K562 (cell line): ENCODE data around the gene MC4R. TPM values are rescaled to one million over a fixed set of nuclear protein-coding genes. Genes with fewer than 3 reads are reported as not detected.

Source experiments
- ATAC-seq: fragments of 200-7000 bp; cut with Tn5 transposase; 3 replicates; pipeline ENCODE4 v1.9.1; 2020; ENCODE audit warnings: moderate library complexity
- BruUV-seq: library from RNA; stranded (reverse); fragments of 400-500 nt; replicated peaks from 2 replicates; lab custom pipeline; 2021; lab: Mats Ljungman, UMichigan
- CTCF ChIA-PET: fragments of 300-600 bp; formaldehyde crosslinking; extraction: SDS; loops from one replicate; lab custom pipeline; 2021; ENCODE audit warnings: low intra/inter-chr PET ratio; lab: Yijun Ruan, JAX
- POLR2A ChIA-PET: fragments of 300-600, 350-650 bp; sonication (Branson Sonifier 250); formaldehyde crosslinking; extraction: SDS; loops from one replicate; lab custom pipeline; 2021; ENCODE audit warnings: antibody characterized with exemption, inconsistent platforms; lab: Yijun Ruan, JAX
- DNase-seq, 4 experiments: peaks; one replicate each; pipeline versions ENCODE4 v3.0.0 to v3.0.0-alpha.2; 2011 to 2018; ENCODE audit warnings: low spot score in 3 of 4, mixed read lengths in 3 of 4; ENCODE audit errors: extremely low read depth in 1 of 4
- FAIRE-seq: peaks from 2 replicates; lab custom pipeline; 2011; peaks lifted over from hg19 to GRCh38; lab: Jason Lieb, UNC
- H2AFZ ChIP-seq: 2 replicates; pipeline ENCODE4 v1.6.0; 2011; ENCODE audit warnings: low read depth, low read length, control low read depth, inconsistent platforms
- H3K27ac ChIP-seq: fragments of 200-600 bp; 3 replicates; pipeline ENCODE4 v1.8.0; 2011; ENCODE audit warnings: low read depth, mild to moderate bottlenecking, control low read depth, inconsistent platforms, low read length, moderate library complexity, mixed read lengths; ENCODE audit errors: extremely low read depth
- H3K27me3 ChIP-seq, 2 experiments: fragments of 300-600 bp in 1 of 2; 2 replicates in 1 of 2; 3 replicates in 1 of 2; pipeline versions ENCODE4 v1.6.0 to v1.8.0; 2011; ENCODE audit warnings: inconsistent platforms in 2 of 2, low read length in 2 of 2, mild to moderate bottlenecking in 1 of 2, mixed read lengths in 1 of 2, moderate library complexity in 1 of 2; ENCODE audit not compliant: control insufficient read depth in 2 of 2, insufficient read depth in 2 of 2
- H3K36me3 ChIP-seq: fragments of 300-600 bp; 3 replicates; pipeline ENCODE4 v1.8.0; 2011; ENCODE audit warnings: mild to moderate bottlenecking, low read length, inconsistent platforms; ENCODE audit not compliant: control insufficient read depth, insufficient read depth
- H3K4me1 ChIP-seq, 2 experiments: fragments of 200-600 bp in 1 of 2; replicated peaks in 1 of 2; 2 replicates in 1 of 2; 3 replicates in 1 of 2; pipeline versions ENCODE4 v1.5.1 to v1.8.0; 2011; ENCODE audit warnings: inconsistent platforms in 2 of 2, low read length in 2 of 2, mild to moderate bottlenecking in 1 of 2, mixed read lengths in 1 of 2, moderate library complexity in 1 of 2; ENCODE audit not compliant: control insufficient read depth in 2 of 2, insufficient read depth in 2 of 2
- H3K4me2 ChIP-seq: 2 replicates; pipeline ENCODE4 v1.6.1; 2011; ENCODE audit warnings: low read length, control low read depth, inconsistent platforms, mixed read lengths; ENCODE audit not compliant: insufficient read depth
- H3K4me3 ChIP-seq: fragments of 200-600 bp; sonication (generic), shearing (Covaris generic); 2 replicates; pipeline ENCODE4 v1.5.1; 2016; ENCODE audit warnings: control low read depth, inconsistent platforms
- H3K79me2 ChIP-seq: fragments of 200-600 bp; 3 replicates; pipeline ENCODE4 v1.8.0; 2011; ENCODE audit warnings: low read length, inconsistent platforms; ENCODE audit not compliant: control insufficient read depth, insufficient read depth
- H3K9ac ChIP-seq, 2 experiments: 2 replicates each; pipeline versions ENCODE4 v1.6.0 to v1.6.1; 2011; ENCODE audit warnings: low read depth in 2 of 2, low read length in 2 of 2, control low read depth in 1 of 2, inconsistent platforms in 1 of 2, mild to moderate bottlenecking in 1 of 2, mixed read lengths in 1 of 2; ENCODE audit not compliant: insufficient read depth in 1 of 2
- H3K9me1 ChIP-seq: one replicate; pipeline ENCODE4 v1.6.0; 2011; ENCODE audit warnings: inconsistent platforms, mild to moderate bottlenecking, low read length, moderate library complexity; ENCODE audit not compliant: control insufficient read depth, insufficient read depth
- H3K9me3 ChIP-seq: replicated peaks from 2 replicates; pipeline ENCODE4 v1.5.1; 2011; ENCODE audit warnings: low read depth, low read length, inconsistent platforms; ENCODE audit not compliant: control insufficient read depth, insufficient read depth
- H4K20me1 ChIP-seq: replicated peaks from 2 replicates; pipeline ENCODE4 v1.6.1; 2011; ENCODE audit warnings: low read length, inconsistent platforms, mixed read lengths; ENCODE audit not compliant: control insufficient read depth, insufficient read depth
- CBX3 ChIP-seq, 2 experiments: IDR thresholded peaks; 1 replicate in 1 of 2; 2 replicates in 1 of 2; pipeline ENCODE4 v1.6.1; 2012; ENCODE audit warnings: inconsistent platforms in 2 of 2, low read length in 2 of 2, borderline replicate concordance in 1 of 2, control low read depth in 1 of 2
- CREBBP ChIP-seq: IDR thresholded peaks from one replicate; pipeline ENCODE4 v1.6.1; 2012; ENCODE audit warnings: low read depth, mild to moderate bottlenecking, control low read depth, inconsistent platforms, low read length
- POLR2G ChIP-seq: fragments of 200-400 bp; formaldehyde crosslinking; IDR thresholded peaks from 2 replicates; pipeline ENCODE4 v1.6.1; 2017; ENCODE audit warnings: low read depth, mild to moderate bottlenecking, antibody characterized with exemption, low read length, moderate library complexity
- ZBED1 ChIP-seq: IDR thresholded peaks from 2 replicates; pipeline ENCODE4 v1.6.1; 2014
- ZNF589 ChIP-seq: fragments of 200-800 bp; sonication (Bioruptor generic); IDR thresholded peaks from 2 replicates; pipeline ENCODE4 v1.6.1; 2016; ENCODE audit warnings: low read depth, missing genetic modification characterization, missing compliant biosample characterization
- WGBS: fragments of 100-300 bp; shearing (Covaris generic); methylation state at CpG from one replicate; pipeline ENCODE4 v1.1.6; 2016; ENCODE audit warnings: low coverage, mixed read lengths; ENCODE audit not compliant: insufficient coverage; ENCODE audit errors: missing lambda C conversion rate; 5-methylcytosine and 5-hydroxymethylcytosine counted together
- in situ Hi-C: fragments of 300-500 bp; cut with MboI; formaldehyde crosslinking; loops from 4 replicates; pipeline ENCODE4 v1.15.0; 2018; ENCODE audit warnings: inconsistent platforms, mixed read lengths
- intact Hi-C: fragments of 100-400 bp; cut with micrococcal nuclease; formaldehyde crosslinking; loops from 2 replicates; pipeline ENCODE4 v1.14.2; 2022
- polyA plus RNA-seq, 8 experiments: library from polyadenylated mRNA; depleted of rRNA in 4 of 8; stranded (reverse) in 5 of 8; unstranded in 3 of 8; fragments of >200 nt; fragmentation: Nextera tagmentation in 2 of 8; fragmentation: Illumina TruSeq in 1 of 8; extraction: Ambion mirVana in 2 of 8; extraction: Trizol in 1 of 8; gene quantifications; 2 replicates each; pipeline versions ENCODE4 v1.2.1 to v1.2.3, GENCODE V29; 2011 to 2014; ENCODE audit warnings: inconsistent platforms in 1 of 8, missing spikeins in 1 of 8
- total RNA-seq, 7 experiments: library from RNA; depleted of rRNA in 6 of 7; stranded (reverse); fragments of >200 nt in 6 of 7; fragmentation: Illumina TruSeq in 2 of 7; extraction: Trizol in 2 of 7; gene quantifications; 2 replicates each; pipeline versions ENCODE4 v1.2.1 to v1.2.3, GENCODE V29; 2011 to 2021; ENCODE audit warnings: low replicate concordance in 1 of 7
- TF ChIP-seq, protein P1 (sequence below): fragments of 450-650 bp; IDR thresholded peaks from 2 replicates; pipeline ENCODE4 v1.6.1; 2016; ENCODE audit warnings: low read depth

MC4R gene
- total and polyA plus RNA-seq, 9 of the 15 experiments (the other 6 are each of a cell fraction or from before 2014, with no cell fraction given): not detected

DNA sequence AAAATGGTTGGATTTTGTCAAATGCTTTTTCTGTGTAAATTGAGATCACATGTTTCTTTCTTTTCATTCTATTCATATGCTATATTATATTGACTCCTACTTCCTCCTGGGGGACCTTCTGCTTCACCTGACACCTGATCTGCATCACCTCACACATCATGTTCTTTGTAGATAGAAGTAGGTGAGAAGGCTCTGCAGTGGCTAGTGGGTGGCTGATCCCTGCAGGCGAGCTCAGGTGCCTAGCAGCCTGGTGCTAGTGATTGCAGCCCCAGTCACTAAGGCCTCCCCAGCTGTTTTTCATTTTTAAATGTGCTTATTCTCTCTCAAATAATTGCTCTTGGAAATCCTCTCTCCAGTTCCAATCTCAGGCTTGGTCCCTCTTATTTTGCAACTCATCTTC, 33.6 kb downstream of the MC4R start:
- POLR2A ChIA-PET: no interaction called here
- Histone ChIP-seq H3K9me3 (no peaks in the 10 kb centered on the region), H3K4me3 (no peak overlapping the region), H3K4me2 (no peak overlapping the region), H3K9me1 (no peaks in the 10 kb centered on the region), H3K27me3 (no peaks in the 10 kb centered on the region), H3K9ac (no peak overlapping the region), H4K20me1 (no peaks in the 10 kb centered on the region), H3K36me3 (no peaks in the 10 kb centered on the region)
- WGBS: 0% methylated on average over 1 of the region's 1 CpG
- no peak for FAIRE-seq
- no peak for TF ChIP-seq POLR2G
- TF ChIP-seq, protein P1, sequence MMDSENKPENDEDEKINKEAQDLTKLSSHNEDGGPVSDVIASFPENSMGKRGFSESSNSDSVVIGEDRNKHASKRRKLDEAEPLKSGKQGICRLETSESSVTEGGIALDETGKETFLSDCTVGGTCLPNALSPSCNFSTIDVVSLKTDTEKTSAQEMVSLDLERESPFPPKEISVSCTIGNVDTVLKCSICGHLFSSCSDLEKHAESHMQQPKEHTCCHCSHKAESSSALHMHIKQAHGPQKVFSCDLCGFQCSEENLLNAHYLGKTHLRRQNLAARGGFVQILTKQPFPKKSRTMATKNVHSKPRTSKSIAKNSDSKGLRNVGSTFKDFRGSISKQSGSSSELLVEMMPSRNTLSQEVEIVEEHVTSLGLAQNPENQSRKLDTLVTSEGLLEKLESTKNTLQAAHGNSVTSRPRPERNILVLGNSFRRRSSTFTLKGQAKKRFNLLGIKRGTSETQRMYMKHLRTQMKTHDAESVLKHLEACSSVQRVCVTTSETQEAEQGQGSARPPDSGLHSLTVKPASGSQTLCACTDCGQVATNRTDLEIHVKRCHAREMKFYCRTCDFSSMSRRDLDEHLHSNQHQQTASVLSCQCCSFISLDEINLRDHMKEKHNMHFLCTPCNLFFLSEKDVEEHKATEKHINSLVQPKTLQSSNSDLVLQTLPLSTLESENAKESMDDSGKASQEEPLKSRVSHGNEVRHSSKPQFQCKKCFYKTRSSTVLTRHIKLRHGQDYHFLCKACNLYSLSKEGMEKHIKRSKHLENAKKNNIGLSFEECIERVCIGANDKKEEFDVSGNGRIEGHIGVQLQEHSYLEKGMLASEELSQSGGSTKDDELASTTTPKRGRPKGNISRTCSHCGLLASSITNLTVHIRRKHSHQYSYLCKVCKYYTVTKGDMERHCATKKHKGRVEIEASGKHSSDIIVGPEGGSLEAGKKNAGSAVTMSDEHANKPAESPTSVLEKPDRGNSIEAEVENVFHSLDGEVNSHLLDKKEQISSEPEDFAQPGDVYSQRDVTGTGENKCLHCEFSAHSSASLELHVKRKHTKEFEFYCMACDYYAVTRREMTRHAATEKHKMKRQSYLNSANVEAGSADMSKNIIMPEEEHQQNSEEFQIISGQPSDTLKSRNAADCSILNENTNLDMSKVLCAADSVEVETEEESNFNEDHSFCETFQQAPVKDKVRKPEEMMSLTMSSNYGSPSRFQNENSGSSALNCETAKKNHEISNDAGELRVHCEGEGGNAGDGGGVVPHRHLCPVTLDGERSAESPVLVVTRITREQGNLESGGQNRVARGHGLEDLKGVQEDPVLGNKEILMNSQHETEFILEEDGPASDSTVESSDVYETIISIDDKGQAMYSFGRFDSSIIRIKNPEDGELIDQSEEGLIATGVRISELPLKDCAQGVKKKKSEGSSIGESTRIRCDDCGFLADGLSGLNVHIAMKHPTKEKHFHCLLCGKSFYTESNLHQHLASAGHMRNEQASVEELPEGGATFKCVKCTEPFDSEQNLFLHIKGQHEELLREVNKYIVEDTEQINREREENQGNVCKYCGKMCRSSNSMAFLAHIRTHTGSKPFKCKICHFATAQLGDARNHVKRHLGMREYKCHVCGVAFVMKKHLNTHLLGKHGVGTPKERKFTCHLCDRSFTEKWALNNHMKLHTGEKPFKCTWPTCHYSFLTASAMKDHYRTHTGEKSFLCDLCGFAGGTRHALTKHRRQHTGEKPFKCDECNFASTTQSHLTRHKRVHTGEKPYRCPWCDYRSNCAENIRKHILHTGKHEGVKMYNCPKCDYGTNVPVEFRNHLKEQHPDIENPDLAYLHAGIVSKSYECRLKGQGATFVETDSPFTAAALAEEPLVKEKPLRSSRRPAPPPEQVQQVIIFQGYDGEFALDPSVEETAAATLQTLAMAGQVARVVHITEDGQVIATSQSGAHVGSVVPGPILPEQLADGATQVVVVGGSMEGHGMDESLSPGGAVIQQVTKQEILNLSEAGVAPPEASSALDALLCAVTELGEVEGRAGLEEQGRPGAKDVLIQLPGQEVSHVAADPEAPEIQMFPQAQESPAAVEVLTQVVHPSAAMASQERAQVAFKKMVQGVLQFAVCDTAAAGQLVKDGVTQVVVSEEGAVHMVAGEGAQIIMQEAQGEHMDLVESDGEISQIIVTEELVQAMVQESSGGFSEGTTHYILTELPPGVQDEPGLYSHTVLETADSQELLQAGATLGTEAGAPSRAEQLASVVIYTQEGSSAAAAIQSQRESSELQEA: no peak
- TF ChIP-seq ZNF589 (CRISPR knock-in tag): no peak
- TF ChIP-seq CBX3 (IDR thresholded peaks at IDR 0.05; ENCODE audit: borderline replicate concordance in 1 of 2, low read length in 2 of 2): no peak
- no peak for TF ChIP-seq CREBBP
- TF ChIP-seq ZBED1: no peak
- TF ChIP-seq, all 486 proteins: peak for 0
- Histone ChIP-seq H3K27ac (no peak overlapping the region), H3K79me2 (no peaks in the 10 kb centered on the region), H2AFZ (no peak overlapping the region), H3K4me1 (no peaks in the 10 kb centered on the region)
- DNase-seq (no peak), ATAC-seq (no peak)
- CTCF ChIA-PET: no interaction called here
- no TSS peak for BruUV-seq
- in situ Hi-C loops: no loop called here
- intact Hi-C loops: no loop called here
